ENCODE data around the gene PNMA6E.
"Not testable (repeated sequence)": the region's sequence is repeated elsewhere in the genome, so short reads cannot be mapped to it uniquely, and the experiment has no call there.

The PNMA6E gene

GRCh38 chrX:153407736-153408135 is 6.6 kb upstream of the PNMA6E start:
- DNase-seq = no peak

- no peak for DNase-seq
Observed at GRCh38 chrX:153406903-153407302, 5.8 kb upstream of the PNMA6E start.

- DNase-seq = no peak
Observed at GRCh38 chrX:153406011-153406410, 4.9 kb upstream of the PNMA6E start.

- no peak for DNase-seq
Observed at GRCh38 chrX:153405426-153405825, 4.3 kb upstream of the PNMA6E start.

- not testable (repeated sequence) for DNase-seq
Observed at GRCh38 chrX:153404333-153404732, 3.2 kb upstream of the PNMA6E start.

GRCh38 chrX:153400146-153401132 is 711 bp downstream of the PNMA6E start:
- no peak for DNase-seq

GRCh38 chrX:153398275-153398960 is 2.7 kb downstream of the PNMA6E start:
- no peak for DNase-seq

- peak; percentile 38 for DNase-seq
Observed at GRCh38 chrX:153397256-153397960, 3.7 kb downstream of the PNMA6E start.

GRCh38 chrX:153396320-153397195 is 4.6 kb downstream of the PNMA6E start:
- DNase-seq = no peak

- DNase-seq = no peak
Observed at GRCh38 chrX:153395613-153396319, 5.4 kb downstream of the PNMA6E start.

- no peak for DNase-seq
Observed at GRCh38 chrX:153394612-153395011, 6.5 kb downstream of the PNMA6E start.

GRCh38 chrX:153392642-153393321 is 8.4 kb downstream of the PNMA6E start:
- no peak for DNase-seq

GRCh38 chrX:153389460-153389768 is 11.7 kb downstream of the PNMA6E start:
- DNase-seq = not testable (repeated sequence)

GRCh38 chrX:153388722-153389459 is 12.3 kb downstream of the PNMA6E start:
- no peak for DNase-seq

GRCh38 chrX:153387987-153388721 is 13.0 kb downstream of the PNMA6E start:
- no peak for DNase-seq

GRCh38 chrX:153387345-153387744 is 13.8 kb downstream of the PNMA6E start:
- DNase-seq = no peak

- no peak for DNase-seq
Observed at GRCh38 chrX:153386097-153386496, 15.1 kb downstream of the PNMA6E start.

GRCh38 chrX:153384973-153385372 is 16.2 kb downstream of the PNMA6E start:
- not testable (repeated sequence) for DNase-seq

- DNase-seq = no peak
Observed at GRCh38 chrX:153384390-153384789, 16.8 kb downstream of the PNMA6E start.

All from NCI-H1105 (cell line).